Cardiac muscle cell (in vitro differentiated cells and primary cell): Measurements from ENCODE around the gene ISCA2. TPM values are rescaled to one million over a fixed set of nuclear protein-coding genes. Genes with fewer than 3 reads are reported as not detected.

Experiments used
- DNase-seq, 2 donors: peaks; one replicate each; pipeline versions ENCODE4 v3.0.0 to v3.0.0-alpha.2; 2010 to 2017; ENCODE audit warnings: low read depth in 1 of 2, low spot score in 1 of 2
- H3K27ac ChIP-seq: fragments of 200-600 bp; sonication (generic); 2 replicates; pipeline ENCODE4 v1.5.1; 2016
- H3K27me3 ChIP-seq: fragments of 200-600 bp; sonication (generic); 2 replicates; pipeline ENCODE4 v1.6.0; 2016; ENCODE audit warnings: control low read depth
- H3K36me3 ChIP-seq: fragments of 200-600 bp; sonication (generic); 2 replicates; pipeline ENCODE4 v1.5.1; 2016; ENCODE audit warnings: control low read depth
- H3K4me1 ChIP-seq: fragments of 200-600 bp; sonication (generic); 2 replicates; pipeline ENCODE4 v1.8.1; 2017; ENCODE audit warnings: low read depth, mild to moderate bottlenecking, mixed run types
- H3K4me3 ChIP-seq: fragments of 200-600 bp; sonication (generic); 2 replicates; pipeline ENCODE4 v1.5.1; 2016; ENCODE audit warnings: mild to moderate bottlenecking
- H3K9me3 ChIP-seq: fragments of 200-600 bp; sonication (generic); 2 replicates; pipeline ENCODE4 v1.5.1; 2017; ENCODE audit warnings: low read depth, mild to moderate bottlenecking, control low read depth
- CTCF ChIP-seq: IDR thresholded peaks from 2 replicates; pipeline ENCODE4 v1.5.1; 2012; ENCODE audit warnings: low read depth, mild to moderate bottlenecking, low read length
- polyA plus RNA-seq: library from polyadenylated mRNA; unstranded; fragments of >200 nt; fragmentation: Nextera tagmentation; extraction: Ambion mirVana; gene quantifications from 2 replicates; pipeline ENCODE4 v1.2.1, GENCODE V29; 2016
- total RNA-seq: library from RNA; depleted of rRNA; stranded (reverse); fragments of >200 nt; gene quantifications from 2 replicates; pipeline ENCODE4 v1.2.3, GENCODE V29; 2016

Gene ISCA2
- total and polyA plus RNA-seq, 2 experiments from 2014 or later: 26.5 to 141 TPM

- H3K36me3 ChIP-seq: no peaks in the 10 kb centered on the region
- H3K27me3 ChIP-seq: no peaks in the 10 kb centered on the region
- no peaks in the 10 kb centered on the region for H3K4me1 ChIP-seq
- H3K27ac ChIP-seq: no peak overlapping the region
- no peak for DNase-seq
- TF ChIP-seq CTCF: no peak
- H3K9me3 ChIP-seq: no peaks in the 10 kb centered on the region
- H3K4me3 ChIP-seq: no peak overlapping the region
Observed at GRCh38 chr14:74501691-74502090, 8.1 kb downstream of the ISCA2 start.

GRCh38 chr14:74502236-74503019 lies 8.9 kb downstream of the ISCA2 start:
- no peaks in the 10 kb centered on the region for H3K36me3 ChIP-seq

GRCh38 chr14:74503291-74503937 lies 9.8 kb downstream of the ISCA2 start:
- Histone ChIP-seq H3K27me3 (no peaks in the 10 kb centered on the region), H3K9me3 (no peaks in the 10 kb centered on the region), H3K4me1 (peaks cover 2% of the 10 kb centered on the region), H3K27ac (no peak overlapping the region), H3K36me3 (no peaks in the 10 kb centered on the region), H3K4me3 (no peak overlapping the region)
- DNase-seq: no peak
- no peak for TF ChIP-seq CTCF

More at GRCh38 chr14:74502236-74503019, 8.9 kb downstream of the ISCA2 start:
- peak; percentile 63 for TF ChIP-seq CTCF
- H3K27ac ChIP-seq: no peak overlapping the region
- DNase-seq: peak; percentile 58 to 63
- H3K4me3 ChIP-seq: no peak overlapping the region
- no peaks in the 10 kb centered on the region for H3K27me3 ChIP-seq
- H3K9me3 ChIP-seq: no peaks in the 10 kb centered on the region
- no peaks in the 10 kb centered on the region for H3K4me1 ChIP-seq

GRCh38 chr14:74503938-74504335 lies 10.4 kb downstream of the ISCA2 start:
- Histone ChIP-seq H3K27ac (no peak overlapping the region), H3K36me3 (no peaks in the 10 kb centered on the region), H3K27me3 (no peaks in the 10 kb centered on the region), H3K9me3 (no peaks in the 10 kb centered on the region), H3K4me1 (peaks cover 5% of the 10 kb centered on the region), H3K4me3 (no peak overlapping the region)
- TF ChIP-seq CTCF: no peak
- DNase-seq: no peak

GRCh38 chr14:74504412-74504811 lies 10.8 kb downstream of the ISCA2 start:
- no peaks in the 10 kb centered on the region for H3K9me3 ChIP-seq
- no peaks in the 10 kb centered on the region for H3K36me3 ChIP-seq
- no peaks in the 10 kb centered on the region for H3K27me3 ChIP-seq
- H3K4me3 ChIP-seq: no peak overlapping the region
- H3K4me1 ChIP-seq: peaks cover 5% of the 10 kb centered on the region
- no peak for TF ChIP-seq CTCF
- DNase-seq: no peak
- no peak overlapping the region for H3K27ac ChIP-seq
